Stimulated activated CD4-positive, alpha-beta T cell treated with anti-CD3 and anti-CD28 coated beads, Interleukin-2, amount 100 ng/mL, for 4 hours (primary cell): Measurements from ENCODE around the gene SEMA4D.

Experiments
- DNase-seq: peaks from one replicate; pipeline ENCODE4 v3.0.0-alpha.2; 2020; ENCODE audit warnings: low read depth

The SEMA4D gene

GRCh38 chr9:89410641-89411350 lies 87.1 kb downstream of the SEMA4D start:
- peak; percentile 59 for DNase-seq

DNA sequence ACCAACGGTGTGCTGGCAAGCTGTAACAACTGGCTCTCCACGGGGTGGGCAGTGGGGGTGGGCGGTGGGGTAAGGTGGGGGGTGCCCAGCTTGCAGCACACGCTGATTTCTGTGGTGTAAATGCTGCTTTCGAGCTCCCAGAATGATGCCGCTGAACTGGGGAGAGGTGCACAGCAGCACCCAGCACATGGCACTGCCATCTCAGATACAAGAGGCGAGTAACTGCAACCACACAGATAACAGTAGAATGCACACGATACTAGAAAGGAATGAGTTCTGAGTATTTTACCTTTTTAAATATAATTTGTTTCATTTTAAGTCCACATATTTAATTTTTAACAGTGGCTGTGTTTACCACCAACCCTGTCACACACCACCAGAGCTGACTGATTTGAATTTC lies 87.9 kb downstream of the SEMA4D start:
- DNase-seq: no peak

DNA sequence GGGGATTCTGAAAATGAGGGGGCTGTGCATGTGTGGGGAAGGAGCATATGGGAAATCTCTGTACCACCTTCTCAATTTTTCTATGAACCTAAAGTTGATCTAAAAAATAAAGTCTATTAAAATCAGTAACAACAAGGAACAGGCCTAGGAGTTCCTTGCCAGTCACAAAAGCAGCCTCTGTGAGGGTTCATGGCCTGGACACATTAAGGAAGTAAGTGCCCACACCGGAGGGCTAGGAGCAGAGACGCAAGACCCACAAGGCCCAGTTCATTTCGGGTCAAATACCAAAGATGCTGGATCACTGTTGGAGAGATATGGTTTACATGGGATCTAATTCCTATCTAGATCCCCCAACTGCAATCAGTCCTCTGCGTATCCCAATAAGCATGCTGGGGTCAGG lies 88.4 kb downstream of the SEMA4D start:
- no peak for DNase-seq

GRCh38 chr9:89408628-89409101 lies 89.2 kb downstream of the SEMA4D start:
- DNase-seq: peak; percentile 54

DNA sequence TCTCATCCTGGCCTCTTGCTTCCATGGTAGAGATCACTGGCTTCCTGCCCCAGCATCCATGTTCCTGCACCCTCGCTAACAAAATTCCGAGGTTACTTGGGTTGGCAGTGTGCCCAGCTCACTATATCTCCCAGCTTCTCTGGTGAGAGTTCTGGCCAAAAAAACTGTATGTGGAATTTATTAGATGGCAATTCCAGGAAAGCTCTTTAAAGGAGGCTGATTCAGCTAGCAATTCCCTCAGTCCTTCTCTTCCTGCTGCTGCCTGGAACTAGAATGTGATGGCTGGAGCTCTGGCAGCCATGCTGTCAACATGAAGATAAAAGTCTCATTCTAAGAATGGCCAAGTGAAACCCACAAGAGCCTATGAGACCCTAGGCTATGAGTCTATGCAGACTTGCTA lies 90.8 kb downstream of the SEMA4D start:
- DNase-seq: no peak

- no peak for DNase-seq
Observed at GRCh38 chr9:89405826-89406225, 92.1 kb downstream of the SEMA4D start.

GRCh38 chr9:89404074-89404473 lies 93.8 kb downstream of the SEMA4D start:
- DNase-seq: no peak

DNA sequence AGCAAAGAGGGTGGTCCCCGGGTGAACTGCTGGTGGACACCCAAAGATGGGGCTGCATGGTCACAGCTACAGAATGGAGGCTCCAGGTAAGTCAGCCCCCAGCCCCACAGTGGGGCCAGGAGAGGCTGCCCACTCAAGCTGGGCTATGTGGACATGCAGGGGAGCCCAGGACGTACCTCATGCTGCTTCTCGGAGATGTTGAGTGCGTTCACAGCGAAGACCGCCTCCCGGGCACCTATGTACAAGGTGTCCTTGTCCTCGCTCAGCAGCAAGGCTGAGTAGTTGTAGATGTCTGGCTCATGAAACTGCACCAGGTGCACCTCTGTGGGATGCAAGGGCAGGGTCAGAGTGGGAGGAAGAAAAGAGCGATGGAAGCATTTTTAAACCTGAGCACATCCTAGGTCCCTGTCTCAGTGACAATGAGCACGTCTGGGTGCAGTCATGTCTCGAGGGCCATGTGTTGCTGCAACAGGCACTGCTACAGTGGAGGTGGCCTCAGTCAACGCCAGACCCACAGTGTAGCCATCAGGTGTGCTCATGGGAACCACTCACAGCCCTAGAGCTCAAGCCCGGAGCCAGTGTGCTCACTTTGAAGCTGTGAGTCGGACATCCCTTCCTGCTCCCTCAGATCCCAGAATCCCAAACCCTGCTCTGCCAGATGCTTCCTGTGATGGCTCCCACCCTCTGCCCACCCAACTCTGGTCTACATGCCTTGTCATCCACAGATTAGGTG lies 95.1 kb downstream of the SEMA4D start:
- no peak for DNase-seq

DNA sequence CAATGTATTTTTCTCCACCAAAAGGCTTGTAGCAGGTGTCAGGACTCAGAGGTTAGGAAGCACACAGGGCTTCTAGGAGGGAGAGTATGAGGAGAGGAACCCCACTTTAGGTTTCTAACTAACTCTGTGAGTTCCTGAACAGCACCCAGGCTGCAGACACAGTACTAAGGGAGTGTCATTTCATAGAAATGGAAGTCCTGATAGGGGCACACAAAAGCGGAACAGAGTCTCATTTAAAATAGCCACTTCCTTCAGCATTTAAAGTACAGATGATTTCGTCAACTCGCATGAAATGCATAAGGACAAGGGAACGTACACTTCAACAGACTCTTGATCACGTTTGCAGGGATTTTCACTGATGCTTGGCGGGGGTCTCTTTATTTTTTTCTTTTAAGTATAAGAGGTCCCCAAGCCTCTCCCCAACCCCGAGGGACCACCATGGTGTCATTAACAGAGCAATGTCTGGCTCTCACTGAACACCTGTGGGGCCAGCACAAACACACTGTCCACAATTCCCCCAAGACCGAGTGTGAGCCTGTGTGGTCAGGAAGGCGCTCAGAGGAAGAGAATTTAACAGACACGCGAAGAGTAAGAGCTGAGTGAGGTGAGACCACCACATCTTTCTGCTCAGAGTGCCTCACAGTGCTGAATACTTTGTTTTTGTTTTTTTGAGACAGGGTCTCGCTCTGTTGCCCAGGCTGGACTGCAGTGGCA lies 97.4 kb downstream of the SEMA4D start:
- DNase-seq: no peak

DNA sequence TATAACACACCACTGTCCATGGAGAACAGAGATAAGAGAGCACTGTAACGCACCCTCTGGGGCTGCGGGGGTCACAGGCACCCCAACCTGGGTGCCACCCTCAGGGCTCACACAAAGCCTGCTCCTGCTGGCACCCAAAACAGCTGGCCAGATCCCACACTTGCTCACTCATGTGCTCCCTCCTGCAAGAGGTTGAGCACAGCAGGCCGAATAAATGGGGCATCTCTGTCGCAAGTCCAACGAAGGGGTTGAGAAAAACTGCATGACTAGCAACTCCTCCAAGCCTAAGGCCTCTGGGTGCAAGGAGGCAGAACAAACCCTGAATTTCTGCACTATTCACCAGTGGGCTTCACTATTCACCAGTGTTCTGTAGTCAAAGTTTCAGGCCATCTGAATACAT lies 99.3 kb downstream of the SEMA4D start:
- DNase-seq: no peak

DNA sequence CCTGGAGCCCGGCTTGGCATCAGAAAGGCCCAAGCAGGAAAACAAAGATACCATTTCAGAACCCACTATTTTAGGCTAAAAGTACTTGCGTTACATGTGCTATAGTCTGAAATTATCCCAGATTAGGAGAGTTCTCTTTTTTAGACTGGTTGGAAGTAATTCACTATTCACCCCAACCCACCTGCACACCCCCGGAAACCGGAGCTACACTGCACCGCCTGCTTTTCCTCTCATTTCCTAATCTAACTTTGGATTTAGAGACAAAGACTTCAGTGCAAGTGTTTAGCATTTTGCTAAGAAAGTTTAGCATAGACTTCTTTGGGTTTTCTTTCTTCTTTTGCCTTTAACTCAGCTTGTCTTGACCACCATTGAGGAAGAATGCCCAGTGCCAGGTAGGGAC lies 100.4 kb downstream of the SEMA4D start:
- no peak for DNase-seq

DNA sequence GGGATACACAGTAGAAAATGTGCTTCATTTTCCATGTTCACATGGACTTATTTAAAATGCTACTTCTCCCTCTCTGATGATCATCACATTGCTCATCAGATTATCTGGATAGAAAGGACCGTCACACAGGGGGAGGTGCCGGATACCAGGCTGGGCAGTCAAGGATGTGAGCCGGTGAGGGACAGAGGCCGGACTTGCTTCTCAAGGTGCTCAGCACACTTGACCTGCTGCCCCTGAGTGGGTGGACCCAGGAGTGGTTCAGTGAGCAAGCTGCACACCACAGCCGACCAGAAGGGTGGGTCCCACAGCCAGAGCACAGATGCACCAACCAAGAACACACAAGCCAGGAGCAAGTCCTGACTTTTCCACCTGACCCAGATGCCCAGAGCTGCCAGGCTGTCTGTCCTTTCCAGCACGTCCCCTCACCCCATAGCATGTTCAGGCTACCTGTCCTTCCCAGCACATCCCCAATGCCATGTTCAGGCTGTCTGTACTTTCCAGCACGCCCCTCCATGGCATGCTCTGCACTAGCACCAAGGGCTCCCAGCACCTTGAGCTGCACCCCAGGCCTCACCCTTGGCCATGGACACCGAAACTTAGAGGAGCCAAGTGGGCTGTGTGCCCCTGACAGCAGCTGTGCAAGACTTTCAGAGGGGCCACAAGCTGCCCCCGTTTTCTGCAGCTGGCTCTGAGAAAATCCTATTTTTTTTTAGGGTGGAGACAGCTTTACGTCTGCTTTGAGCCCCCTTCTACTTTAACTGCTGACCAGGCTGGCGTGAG lies 101.8 kb downstream of the SEMA4D start:
- DNase-seq: no peak

GRCh38 chr9:89394412-89394811 lies 103.5 kb downstream of the SEMA4D start:
- no peak for DNase-seq

DNA sequence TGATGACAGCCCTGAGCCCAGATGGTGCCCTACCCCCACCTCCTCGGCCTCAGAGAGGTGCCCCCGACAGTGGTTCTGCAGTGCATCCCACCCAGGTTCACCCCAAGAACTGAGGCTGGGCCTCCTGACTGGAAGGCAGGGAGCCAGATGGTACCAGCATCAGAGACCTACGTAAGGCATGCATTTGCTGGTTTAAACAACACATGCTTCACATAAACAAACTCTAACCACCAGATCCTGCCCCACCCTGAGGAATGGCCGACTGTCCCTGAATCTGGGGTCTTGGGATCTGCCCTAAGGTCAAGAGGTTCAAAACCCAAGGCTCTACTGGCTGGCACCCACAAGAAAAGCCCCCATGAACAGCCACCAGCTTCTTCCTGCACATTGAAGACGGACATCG lies 106.3 kb downstream of the SEMA4D start:
- DNase-seq: no peak

GRCh38 chr9:89390578-89391116 lies 107.3 kb downstream of the SEMA4D start:
- no peak for DNase-seq

- no peak for DNase-seq
Observed at GRCh38 chr9:89390068-89390555, 107.8 kb downstream of the SEMA4D start.

GRCh38 chr9:89388868-89389177 lies 109.1 kb downstream of the SEMA4D start:
- DNase-seq: no peak

GRCh38 chr9:89388084-89388867 lies 109.6 kb downstream of the SEMA4D start:
- DNase-seq: no peak

- DNase-seq: no peak
Observed at GRCh38 chr9:89387197-89387849, 110.6 kb downstream of the SEMA4D start.

- DNase-seq: no peak
Observed at GRCh38 chr9:89386797-89387196, 111.1 kb downstream of the SEMA4D start.

DNA sequence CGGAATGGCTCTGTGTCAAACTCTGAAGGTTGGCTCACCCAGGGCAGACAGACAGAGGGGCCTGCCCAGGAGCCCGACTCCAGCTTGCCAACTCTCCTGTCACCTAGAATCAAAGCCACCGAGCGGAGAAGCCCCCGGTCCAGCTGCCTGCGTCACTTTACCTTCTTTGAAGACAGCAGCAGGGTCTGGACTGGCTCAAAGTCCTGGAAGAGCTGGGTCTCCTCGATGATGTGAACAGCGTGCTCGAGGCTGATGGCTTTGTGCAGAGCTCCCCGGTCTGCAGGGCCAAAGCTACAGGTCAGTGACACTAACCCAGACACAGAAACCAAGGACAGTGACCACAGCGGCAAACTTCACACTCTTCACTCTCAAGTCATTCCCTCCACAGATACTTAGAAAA lies 111.7 kb downstream of the SEMA4D start:
- DNase-seq: no peak
